Astrocyte (in vitro differentiated cells and primary cell): ENCODE measurements around the gene RHOBTB1.

Experiments used
- EZH2 ChIP-seq: IDR thresholded peaks from 2 replicates; pipeline ENCODE4 v1.6.1; 2012; ENCODE audit warnings: mild to moderate bottlenecking, low read length, inconsistent platforms; ENCODE audit not compliant: insufficient read depth
- TF ChIP-seq, protein P1 (sequence below): IDR thresholded peaks from 2 replicates; pipeline ENCODE4 v1.5.1; 2011; ENCODE audit warnings: low read depth, mild to moderate bottlenecking, inconsistent platforms, low read length, moderate library complexity; ENCODE audit not compliant: insufficient read depth

DNA sequence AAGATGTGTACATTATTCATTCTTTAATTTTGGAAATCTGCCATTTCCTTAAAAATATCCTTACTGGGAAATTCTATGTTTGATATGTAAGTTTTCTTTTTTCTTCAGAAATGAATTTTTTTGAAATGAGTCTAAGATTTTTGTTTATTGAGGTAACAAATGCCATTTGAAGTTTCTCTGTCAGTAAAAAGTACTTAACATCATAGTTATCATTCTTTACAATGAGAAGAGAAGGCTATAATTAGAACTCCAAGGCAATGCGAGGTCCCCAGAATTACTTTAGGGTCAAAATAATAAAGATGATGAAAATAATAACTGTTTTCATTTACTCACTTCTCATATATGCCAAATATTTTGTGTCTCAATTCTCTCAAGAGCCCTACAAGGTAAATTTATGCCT lies 37.0 kb upstream of the RHOBTB1 start:
- TF ChIP-seq, protein P1, sequence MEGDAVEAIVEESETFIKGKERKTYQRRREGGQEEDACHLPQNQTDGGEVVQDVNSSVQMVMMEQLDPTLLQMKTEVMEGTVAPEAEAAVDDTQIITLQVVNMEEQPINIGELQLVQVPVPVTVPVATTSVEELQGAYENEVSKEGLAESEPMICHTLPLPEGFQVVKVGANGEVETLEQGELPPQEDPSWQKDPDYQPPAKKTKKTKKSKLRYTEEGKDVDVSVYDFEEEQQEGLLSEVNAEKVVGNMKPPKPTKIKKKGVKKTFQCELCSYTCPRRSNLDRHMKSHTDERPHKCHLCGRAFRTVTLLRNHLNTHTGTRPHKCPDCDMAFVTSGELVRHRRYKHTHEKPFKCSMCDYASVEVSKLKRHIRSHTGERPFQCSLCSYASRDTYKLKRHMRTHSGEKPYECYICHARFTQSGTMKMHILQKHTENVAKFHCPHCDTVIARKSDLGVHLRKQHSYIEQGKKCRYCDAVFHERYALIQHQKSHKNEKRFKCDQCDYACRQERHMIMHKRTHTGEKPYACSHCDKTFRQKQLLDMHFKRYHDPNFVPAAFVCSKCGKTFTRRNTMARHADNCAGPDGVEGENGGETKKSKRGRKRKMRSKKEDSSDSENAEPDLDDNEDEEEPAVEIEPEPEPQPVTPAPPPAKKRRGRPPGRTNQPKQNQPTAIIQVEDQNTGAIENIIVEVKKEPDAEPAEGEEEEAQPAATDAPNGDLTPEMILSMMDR = no peak
- no peak for TF ChIP-seq EZH2
